HG03066 (cell line): ENCODE measurements around the gene LINGO1.

Experiments
- ATAC-seq: cut with Tn5 transposase; IDR thresholded peaks from one replicate; pipeline ENCODE4 v1.9.1; 2021; ENCODE audit warnings: low read depth; ENCODE audit not compliant: unreplicated experiment

LINGO1 gene

DNA sequence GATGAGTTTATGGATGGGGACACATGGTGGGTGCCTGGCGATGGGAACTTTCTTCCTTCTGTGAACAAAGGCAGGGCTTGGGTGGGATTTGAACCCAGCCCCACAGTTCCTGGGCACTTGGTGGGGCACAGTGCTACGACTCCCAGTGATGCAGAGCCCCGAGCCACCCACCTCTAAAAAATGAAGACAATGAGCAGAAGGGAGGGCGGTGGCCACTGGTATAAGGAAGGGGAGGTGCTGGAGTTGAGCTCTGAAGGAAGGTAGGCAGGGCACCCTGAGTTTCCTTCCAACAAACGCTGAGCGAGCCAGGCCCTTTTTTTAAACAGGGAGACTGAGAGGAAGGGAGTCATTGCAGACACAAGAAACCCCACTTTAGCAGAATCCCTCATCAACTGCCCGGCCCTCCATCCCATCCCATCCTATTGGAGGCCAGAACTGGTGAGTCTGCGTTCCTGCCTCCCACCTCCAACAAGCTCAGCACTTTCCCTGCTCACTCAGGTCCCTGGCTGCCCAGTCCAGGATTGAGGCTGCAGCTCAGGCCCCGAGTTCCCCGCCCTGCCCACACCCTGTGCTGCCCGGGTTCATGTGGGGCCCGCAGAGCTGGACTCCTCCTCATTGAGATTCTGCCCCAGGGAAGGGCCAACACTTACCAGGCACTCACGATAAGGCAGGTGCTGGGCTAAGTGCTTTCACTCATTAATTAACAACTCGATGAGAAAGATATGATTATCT is 57.3 kb downstream of the LINGO1 start:
- ATAC-seq = no peak

DNA sequence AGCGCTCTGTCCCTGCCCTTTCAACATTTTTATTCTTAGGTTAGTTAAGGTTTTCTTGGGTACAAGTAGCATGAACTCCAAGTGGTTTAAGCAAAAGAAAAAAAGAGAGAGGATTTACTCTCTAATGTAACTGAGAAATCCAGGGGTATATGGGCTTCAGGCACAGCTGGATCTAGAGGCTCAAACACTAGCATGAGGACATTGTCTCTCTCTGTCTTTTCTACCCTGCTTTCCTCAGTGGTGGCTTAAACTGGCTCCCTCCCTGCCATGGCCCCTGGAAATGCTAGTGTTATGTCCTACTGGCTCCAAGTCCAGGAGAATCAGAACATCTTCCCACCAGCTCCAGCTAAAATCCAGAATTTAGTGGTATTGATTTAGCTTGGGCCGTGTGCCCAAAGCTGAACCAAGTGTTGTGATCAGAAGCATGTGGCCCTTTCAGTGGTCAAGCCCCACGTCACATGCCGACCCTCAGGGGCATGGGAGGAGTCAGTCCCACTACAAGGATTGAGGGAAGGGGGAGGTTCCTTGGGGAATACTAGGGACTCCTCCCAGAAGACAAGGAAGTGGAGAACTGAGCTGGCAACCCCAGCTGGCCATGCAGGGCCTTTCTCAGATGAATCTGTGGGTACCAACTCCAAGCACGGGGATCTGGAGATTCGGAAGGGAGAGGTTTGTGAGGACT is 58.0 kb downstream of the LINGO1 start:
- ATAC-seq = no peak

DNA sequence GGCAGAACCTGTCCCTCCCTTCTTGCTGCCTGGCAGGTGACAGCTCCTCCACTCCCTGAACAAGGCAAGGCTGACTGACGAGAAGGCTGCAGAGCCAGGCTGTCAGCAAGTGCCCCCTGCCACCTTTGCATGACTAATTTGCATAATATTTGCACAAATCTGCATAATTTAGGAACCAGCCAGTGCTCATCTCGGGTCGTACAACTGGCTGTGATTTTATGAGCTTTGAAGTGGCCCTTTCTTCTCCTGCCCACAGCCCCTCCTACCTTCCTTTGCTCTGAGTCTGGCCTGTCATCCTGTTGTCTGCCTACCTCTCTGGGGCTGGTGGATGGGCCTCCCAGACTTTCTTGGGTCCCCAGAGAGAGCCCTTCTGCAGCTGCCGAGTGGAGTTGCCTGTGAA is 58.9 kb downstream of the LINGO1 start:
- no peak for ATAC-seq

DNA sequence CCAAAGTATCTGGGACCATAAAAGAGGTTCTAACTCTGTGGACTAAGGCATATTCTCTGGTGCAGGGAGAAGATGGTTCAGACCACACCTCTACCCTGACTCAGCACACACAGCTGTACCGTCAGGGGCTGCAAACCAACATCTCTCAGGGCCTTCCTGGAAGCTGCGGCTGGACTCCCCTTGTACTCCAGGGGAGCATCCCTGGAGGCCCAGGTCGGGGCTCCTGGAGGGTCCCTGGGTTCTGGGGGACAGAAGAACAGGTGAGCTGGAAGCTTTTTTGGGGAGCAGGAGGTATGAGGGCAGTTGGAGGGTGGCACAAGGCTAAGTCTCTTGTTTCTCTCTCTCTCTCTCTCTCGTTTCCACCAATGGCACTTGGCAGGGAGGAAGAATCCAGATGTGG is 60.5 kb downstream of the LINGO1 start:
- ATAC-seq = no peak

DNA sequence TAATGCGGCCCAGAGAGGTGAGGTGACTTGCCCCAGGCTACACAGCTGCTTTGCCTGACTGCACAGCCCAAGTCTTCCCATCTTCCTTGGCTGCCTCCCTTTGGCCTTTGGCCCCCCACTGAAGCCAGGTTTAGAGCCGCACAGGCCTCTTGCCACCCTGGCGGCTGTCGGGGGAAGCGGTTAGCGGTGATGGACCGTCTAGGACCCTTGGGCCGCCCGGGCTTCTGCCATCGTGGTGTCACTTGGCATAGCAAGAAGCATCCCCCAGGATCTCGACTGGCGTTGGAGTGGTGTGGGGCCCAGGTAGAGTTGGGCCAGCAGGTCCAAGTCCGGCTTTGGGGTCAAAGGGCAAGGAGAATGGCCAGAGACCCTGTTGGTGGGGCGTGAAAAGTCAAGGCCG is 61.0 kb downstream of the LINGO1 start:
- ATAC-seq = no peak

DNA sequence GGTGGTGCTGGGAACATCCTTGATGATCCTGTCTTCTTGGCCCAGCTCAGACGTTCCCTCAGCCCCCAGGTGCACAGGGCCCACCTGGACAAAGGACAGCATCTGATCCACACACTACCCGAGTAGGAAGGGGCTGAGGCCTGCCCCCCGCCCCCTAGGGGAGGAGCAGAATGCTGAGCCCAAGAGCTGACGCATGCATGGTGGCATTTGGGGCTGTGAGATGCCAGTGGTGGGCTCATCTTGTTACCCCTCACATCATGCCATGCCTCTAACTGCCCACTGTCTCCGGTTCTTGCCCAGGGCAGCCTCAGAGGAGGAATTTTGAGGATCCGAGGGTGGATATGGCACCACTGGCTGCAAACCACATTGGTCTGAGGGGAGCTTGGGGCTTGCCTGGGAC is 61.5 kb downstream of the LINGO1 start:
- ATAC-seq = no peak

DNA sequence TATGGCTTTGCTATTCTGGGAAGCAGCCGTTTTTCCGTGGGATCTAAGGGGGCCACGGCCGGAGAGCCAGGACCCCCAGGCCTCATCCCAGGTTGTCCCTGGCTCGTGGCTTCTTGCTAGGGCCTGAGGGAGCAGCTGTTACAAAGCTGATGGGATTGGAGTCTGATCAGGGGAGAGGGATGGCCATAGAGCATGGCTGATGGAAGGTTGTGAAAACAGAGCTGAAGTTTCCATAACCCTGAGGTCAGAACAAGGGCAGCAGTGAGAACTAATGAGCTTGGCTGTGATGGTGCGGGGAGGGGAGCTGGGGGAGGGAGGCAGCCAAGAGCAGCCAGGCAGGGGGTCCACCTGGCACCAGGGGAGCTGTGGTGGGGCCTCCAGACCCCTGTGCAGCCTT is 63.0 kb downstream of the LINGO1 start:
- ATAC-seq = no peak

DNA sequence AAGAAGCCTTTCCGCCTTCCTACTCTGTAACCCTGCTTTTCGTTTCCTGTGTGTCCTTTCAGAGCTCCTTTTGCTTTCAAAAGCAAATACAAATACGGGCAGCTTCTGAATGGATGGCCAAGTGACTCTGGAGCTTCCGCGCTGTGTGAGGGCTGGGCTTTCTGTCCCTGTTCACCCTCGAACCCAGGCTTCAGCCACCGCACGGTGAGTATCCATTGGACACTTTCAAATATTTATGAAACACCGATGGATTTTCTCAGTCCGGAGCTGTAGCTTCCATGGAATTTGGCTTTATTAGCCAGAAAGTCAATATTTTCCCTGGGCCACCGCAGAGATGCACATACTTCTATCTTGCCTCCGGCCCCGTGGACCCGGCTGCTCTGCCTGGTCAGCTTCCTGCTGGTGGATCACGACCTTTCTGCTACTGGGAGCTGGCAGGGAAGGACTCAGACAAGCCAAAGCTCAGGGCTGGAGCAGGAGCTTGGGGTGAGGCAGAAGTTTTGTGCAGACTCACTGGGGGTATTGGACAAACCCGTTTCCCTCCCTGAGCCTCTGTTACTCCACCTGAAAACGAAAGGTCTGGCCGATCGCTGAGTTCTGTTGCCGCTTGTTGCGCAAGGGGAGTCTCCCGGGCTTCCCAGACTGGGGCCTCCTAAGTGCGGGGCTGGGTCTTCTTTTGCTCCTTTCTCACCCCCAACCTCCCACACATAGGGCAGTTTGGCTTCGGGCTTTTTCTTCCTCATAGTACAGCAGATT is 63.6 kb downstream of the LINGO1 start:
- ATAC-seq = no peak

DNA sequence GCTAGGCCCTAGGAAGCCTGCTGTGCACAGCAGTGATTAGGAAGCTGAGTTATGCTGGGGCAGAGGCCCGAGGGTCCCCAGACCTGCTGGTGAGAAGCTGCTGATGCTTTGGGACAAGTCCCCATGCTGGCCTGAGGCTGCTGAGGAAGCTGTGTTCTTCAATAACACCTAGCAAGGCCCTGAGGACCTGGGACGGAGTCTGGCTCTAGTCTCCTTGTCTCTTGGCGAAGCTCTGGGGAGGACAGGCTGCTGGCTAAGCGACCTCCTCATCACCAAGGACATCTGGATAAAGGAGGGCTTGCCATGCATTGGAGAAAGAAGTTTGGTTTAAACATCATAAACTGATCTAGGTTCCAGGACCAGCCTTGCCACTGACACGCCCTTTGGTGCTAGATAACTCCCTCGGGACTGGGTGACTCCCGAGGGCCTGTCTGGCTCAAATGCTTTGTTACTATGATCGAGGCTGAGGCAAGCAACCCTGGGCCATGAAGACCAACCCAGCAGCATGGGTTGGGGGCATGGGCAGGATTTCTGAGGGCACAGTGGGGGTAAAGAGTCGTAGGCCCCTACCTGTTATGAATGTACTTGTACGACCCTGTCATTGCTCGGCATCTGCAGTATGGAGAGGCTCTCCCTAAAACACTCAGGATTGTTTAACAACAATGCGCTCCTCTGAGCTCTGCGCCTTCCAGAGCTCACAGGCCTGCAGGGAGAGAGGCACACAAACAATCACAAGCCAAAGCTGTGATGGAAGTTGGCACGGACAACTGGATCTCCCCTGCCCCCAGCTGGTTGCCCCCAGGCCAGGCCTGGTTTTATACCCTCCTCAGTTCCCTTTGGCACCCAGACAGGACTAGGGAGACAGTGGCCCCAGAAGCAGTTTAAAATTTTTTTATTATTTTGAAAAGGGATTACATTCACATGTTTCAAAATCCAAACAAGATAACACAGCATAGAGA is 64.4 kb downstream of the LINGO1 start:
- ATAC-seq = no peak

DNA sequence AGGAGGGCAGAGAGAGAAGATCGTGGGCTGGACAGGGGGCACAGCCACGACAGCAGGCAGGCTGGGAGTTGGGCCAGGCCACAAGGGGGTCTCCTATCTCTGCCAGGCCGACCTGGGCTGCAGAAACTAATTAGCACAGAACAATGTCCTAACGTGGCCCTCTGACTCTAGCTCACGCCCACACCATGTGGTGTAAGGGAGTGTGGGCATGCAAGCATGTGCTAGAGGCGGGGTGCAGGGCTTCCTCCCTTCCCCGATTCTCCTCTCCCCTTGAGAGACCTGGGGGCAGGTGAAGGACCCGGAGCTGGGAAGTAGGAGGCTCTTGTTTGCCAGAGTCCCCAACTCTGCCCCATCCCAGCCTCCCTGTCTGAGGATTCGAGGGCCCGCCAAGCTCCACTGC is 65.5 kb downstream of the LINGO1 start:
- no peak for ATAC-seq

DNA sequence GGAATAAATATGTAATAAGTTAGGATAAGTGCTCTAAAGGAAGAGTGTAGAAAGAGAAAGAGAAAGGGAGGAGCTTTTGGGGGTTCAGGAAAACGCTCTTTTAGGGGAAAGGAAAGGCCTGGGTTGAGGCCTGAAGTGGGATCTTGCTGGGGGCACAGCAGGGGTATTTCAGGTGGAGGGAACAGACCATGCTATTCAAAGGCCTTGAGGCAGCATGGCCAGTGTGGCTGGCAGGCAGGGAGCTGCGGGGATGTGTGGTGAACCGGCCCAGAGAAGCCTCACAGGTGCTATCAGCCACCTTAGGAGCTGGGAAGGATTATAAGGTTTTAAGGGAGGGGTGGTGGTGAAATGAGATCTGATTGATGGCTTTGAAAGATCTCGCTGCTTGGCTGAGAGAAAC is 66.6 kb downstream of the LINGO1 start:
- no peak for ATAC-seq

DNA sequence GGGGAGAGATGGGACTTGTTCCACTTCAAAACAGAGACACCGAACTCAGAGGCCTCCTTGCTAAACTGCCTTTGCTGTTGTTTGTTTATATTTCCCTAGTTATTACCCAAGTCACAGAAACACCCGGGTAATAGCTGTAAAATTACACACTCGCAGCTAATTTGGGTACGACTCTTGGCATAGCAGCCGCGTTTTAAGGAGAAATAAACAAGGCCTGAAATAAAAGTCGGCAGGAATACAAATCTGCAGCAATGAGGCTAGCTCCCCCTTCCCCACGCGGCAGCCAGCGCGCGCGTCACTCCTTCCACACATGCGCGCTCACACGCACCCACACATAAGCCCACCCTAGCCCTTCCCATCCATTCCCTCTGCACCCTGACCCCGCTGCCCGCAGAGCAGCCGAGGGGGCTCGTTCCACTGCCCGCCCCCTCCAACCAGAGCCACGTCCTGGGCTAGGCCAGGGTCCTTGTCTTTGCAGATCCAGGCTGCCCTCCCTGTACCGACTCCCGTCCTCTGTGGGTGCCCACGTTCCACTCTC is 67.3 kb downstream of the LINGO1 start:
- ATAC-seq = no peak

DNA sequence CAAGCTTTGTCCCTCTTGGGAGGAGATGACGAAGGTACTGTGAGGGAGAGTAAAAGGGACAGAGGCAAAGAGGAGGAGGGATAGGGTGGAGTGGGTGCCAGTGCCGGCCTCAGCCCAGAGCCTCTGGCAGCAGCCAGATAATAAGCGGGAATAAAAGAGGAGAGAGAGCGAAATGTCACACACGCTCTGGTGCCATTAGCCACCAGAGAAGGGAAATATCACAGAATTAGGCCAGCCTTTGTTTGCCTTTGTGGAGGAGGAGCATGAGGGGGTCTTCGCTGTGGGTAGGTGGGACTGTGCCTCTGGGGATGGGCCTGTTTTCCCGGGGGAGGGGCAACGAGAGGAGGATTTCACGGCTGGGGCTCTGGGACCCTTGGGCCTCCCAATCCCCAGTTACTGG is 67.8 kb downstream of the LINGO1 start:
- ATAC-seq = no peak

DNA sequence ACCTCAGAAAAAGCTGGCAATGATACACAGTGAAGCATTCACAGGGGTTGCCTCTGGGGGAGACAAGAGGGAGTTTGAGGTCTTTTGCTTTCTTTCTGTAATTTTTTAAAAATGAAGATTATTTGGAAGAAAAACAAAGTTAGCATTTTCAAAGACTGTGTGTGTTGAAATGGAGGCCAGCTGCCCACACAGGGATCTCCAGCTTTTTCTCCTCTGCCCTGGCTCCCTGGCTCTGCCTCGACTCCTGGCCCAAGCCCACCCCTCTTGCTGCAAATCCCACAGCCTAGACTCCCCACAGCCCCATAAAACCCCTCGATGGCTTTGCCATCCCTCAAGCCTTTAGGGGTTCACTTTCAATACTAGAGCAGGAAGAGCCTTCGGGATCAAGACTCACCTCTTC is 68.4 kb downstream of the LINGO1 start:
- ATAC-seq = no peak

DNA sequence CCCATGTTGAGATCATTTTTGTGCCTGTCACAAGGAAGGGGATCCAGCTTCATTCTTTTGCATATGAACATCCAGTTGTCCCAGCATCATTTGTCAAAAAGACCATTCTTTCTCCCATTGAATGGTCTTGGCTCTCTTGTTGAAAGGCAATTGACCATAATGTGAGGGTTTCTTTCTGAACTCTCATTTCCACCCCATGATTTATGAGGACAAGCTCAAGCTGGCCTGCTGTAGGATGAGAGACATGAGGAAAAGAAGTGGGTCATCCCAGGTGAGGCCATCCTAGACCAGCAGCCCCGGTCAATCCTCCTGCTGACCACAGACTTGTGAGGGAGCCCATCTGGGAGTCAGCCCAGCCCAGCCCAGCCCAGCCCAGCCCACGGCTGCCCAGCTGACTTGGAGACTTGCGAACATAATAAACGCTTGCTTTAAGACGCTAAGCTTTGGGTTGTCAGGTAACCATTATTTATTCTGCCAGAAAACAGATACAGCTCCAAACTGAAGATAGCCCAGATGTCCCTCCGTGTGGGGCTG is 69.0 kb downstream of the LINGO1 start:
- no peak for ATAC-seq
